ENCODE measurements around the gene POC1B. TPM values are rescaled to one million over a fixed set of nuclear protein-coding genes. Genes with fewer than 3 reads are reported as not detected.

POC1B gene
- total RNA-seq, 4 donors from 2014 or later, result 17.6 to 35.2 (median 23.8) TPM

- ATAC-seq, result no peak
- Histone ChIP-seq H3K27ac (no peak overlapping the region), H3K27me3 (no peaks in the 10 kb centered on the region), H3K9me3 (no peaks in the 10 kb centered on the region), H3K4me3 (no peak overlapping the region), H3K36me3 (no peaks in the 10 kb centered on the region), H3K4me1 (no peaks in the 10 kb centered on the region)
- TF ChIP-seq EP300 (IDR thresholded peaks at IDR 0.05) (no peak), POLR2A (IDR thresholded peaks at IDR 0.05) (no peak), POLR2AphosphoS5 (IDR thresholded peaks at IDR 0.05) (no peak), CTCF (IDR thresholded peaks at IDR 0.05) (no peak)
- WGBS, 2 donors (ENCODE audit: low coverage in 1 of 2), result 91 to 92% methylated on average over 9 of the region's 10 CpGs
Measured at GRCh38 chr12:89559753-89560152, 33.9 kb upstream of the POC1B start.

GRCh38 chr12:89556976-89557375 lies 31.1 kb upstream of the POC1B start:
- Histone ChIP-seq H3K4me3 (no peak overlapping the region), H3K27ac (no peak overlapping the region), H3K4me1 (no peaks in the 10 kb centered on the region), H3K27me3 (no peaks in the 10 kb centered on the region), H3K9me3 (no peaks in the 10 kb centered on the region), H3K36me3 (no peaks in the 10 kb centered on the region)
- TF ChIP-seq POLR2AphosphoS5 (IDR thresholded peaks at IDR 0.05) (no peak), POLR2A (IDR thresholded peaks at IDR 0.05) (no peak), EP300 (IDR thresholded peaks at IDR 0.05) (no peak)
- ATAC-seq, result no peak
- 52 to 80% methylated on average over 2 of the region's 2 CpGs for WGBS, 2 donors (ENCODE audit: low coverage in 1 of 2)

GRCh38 chr12:89552376-89552775 lies 26.5 kb upstream of the POC1B start:
- WGBS, 2 donors (ENCODE audit: low coverage in 1 of 2), result 21 to 64% methylated on average over 1 of the region's 1 CpG
- Histone ChIP-seq H3K36me3 (no peaks in the 10 kb centered on the region), H3K9me3 (no peaks in the 10 kb centered on the region), H3K4me1 (no peaks in the 10 kb centered on the region), H3K27ac (no peak overlapping the region), H3K27me3 (no peaks in the 10 kb centered on the region), H3K4me3 (no peak overlapping the region)
- no peak for TF ChIP-seq POLR2A (IDR thresholded peaks at IDR 0.05)
- TF ChIP-seq EP300 (IDR thresholded peaks at IDR 0.05), result no peak
- no peak for TF ChIP-seq CTCF (IDR thresholded peaks at IDR 0.05)
- no peak for TF ChIP-seq POLR2AphosphoS5 (IDR thresholded peaks at IDR 0.05)
- no peak for ATAC-seq

GRCh38 chr12:89551747-89552146 lies 25.9 kb upstream of the POC1B start:
- Histone ChIP-seq H3K4me3 (no peak overlapping the region), H3K36me3 (no peaks in the 10 kb centered on the region), H3K9me3 (no peaks in the 10 kb centered on the region), H3K27ac (no peak overlapping the region), H3K27me3 (no peaks in the 10 kb centered on the region), H3K4me1 (no peaks in the 10 kb centered on the region)
- no peak for ATAC-seq
- 86 to 100% methylated on average over 1 to 2 of the region's 2 CpGs for WGBS, 2 donors (ENCODE audit: low coverage in 1 of 2)
- no peak for TF ChIP-seq POLR2AphosphoS5 (IDR thresholded peaks at IDR 0.05)
- TF ChIP-seq CTCF (IDR thresholded peaks at IDR 0.05), result no peak
- TF ChIP-seq EP300 (IDR thresholded peaks at IDR 0.05), result no peak
- no peak for TF ChIP-seq POLR2A (IDR thresholded peaks at IDR 0.05)

- ATAC-seq, result no peak
- Histone ChIP-seq H3K4me3 (no peak overlapping the region), H3K9me3 (no peaks in the 10 kb centered on the region), H3K36me3 (no peaks in the 10 kb centered on the region), H3K27me3 (no peaks in the 10 kb centered on the region), H3K4me1 (peaks cover 0 to 23% (median 6%) of the 10 kb centered on the region in 3 donors), H3K27ac (no peak overlapping the region)
- TF ChIP-seq CTCF (IDR thresholded peaks at IDR 0.05) (no peak), POLR2A (IDR thresholded peaks at IDR 0.05) (no peak), EP300 (IDR thresholded peaks at IDR 0.05) (no peak), POLR2AphosphoS5 (IDR thresholded peaks at IDR 0.05) (no peak)
- WGBS, 2 donors (ENCODE audit: low coverage in 1 of 2), result 57 to 80% methylated on average over 1 to 4 of the region's 4 CpGs
Measured at GRCh38 chr12:89547101-89547500, 21.3 kb upstream of the POC1B start.

Data from gastroesophageal sphincter (tissue), 4 donors.